Measurements from ENCODE around the gene IGSF10.

GRCh38 chr3:151412989-151413388, 47.9 kb downstream of the IGSF10 start:
- TF ChIP-seq CTCF (IDR thresholded peaks at IDR 0.05) = no peak
- TF ChIP-seq ZFX (IDR thresholded peaks at IDR 0.05; ENCODE audit: borderline replicate concordance) = no peak
